IMR-90 (cell line): ENCODE results near the gene CYP27B1. TPM values are rescaled to one million over a fixed set of nuclear protein-coding genes. Genes with fewer than 3 reads are reported as not detected.

ENCODE experiments used
- ATAC-seq: fragments of 200-7000 bp; cut with Tn5 transposase; 2 replicates; pipeline ENCODE4 v1.9.1; 2020; ENCODE audit warnings: low read depth, mild to moderate bottlenecking, moderate library complexity
- BruUV-seq: library from RNA; stranded (reverse); fragments of 400-500 nt; replicated peaks from 2 replicates; lab custom pipeline; 2021; lab: Mats Ljungman, UMichigan
- CTCF ChIA-PET: fragments of 300-600 bp; formaldehyde crosslinking; extraction: SDS; loops from one replicate; lab custom pipeline; 2021; ENCODE audit warnings: antibody characterized with exemption; lab: Yijun Ruan, JAX
- POLR2A ChIA-PET: fragments of 300-600 bp; sonication (Branson Sonifier 250); formaldehyde crosslinking; loops from one replicate; lab custom pipeline; 2022; ENCODE audit warnings: antibody characterized with exemption; ENCODE audit not compliant: unreplicated experiment; lab: Charles Lee
- DNase-seq: peaks from one replicate; pipeline ENCODE4 v3.0.0; 2013
- H2AFZ ChIP-seq: replicated peaks from 2 replicates; pipeline ENCODE3; 2013; ENCODE audit warnings: low read length, mild to moderate bottlenecking; ENCODE audit not compliant: poor library complexity
- H2AK5ac ChIP-seq: 2 replicates; pipeline ENCODE4 v1.6.1; 2013; ENCODE audit warnings: low read depth, low read length, inconsistent platforms
- H2AK9ac ChIP-seq: replicated peaks from 2 replicates; pipeline ENCODE3; 2013; ENCODE audit warnings: mild to moderate bottlenecking, low read depth, low read length, moderate library complexity; ENCODE audit not compliant: poor library complexity
- H2BK120ac ChIP-seq: 2 replicates; pipeline ENCODE4 v1.6.1; 2013; ENCODE audit warnings: low read depth, low read length, inconsistent platforms
- H2BK15ac ChIP-seq: 3 replicates; pipeline ENCODE4 v1.6.1; 2013; ENCODE audit warnings: low read depth, low read length, inconsistent platforms
- H2BK20ac ChIP-seq: 2 replicates; pipeline ENCODE4 v1.6.1; 2013; ENCODE audit warnings: low read depth, mild to moderate bottlenecking, inconsistent platforms, low read length, moderate library complexity
- H2BK5ac ChIP-seq: 2 replicates; pipeline ENCODE4 v1.6.1; 2013; ENCODE audit warnings: mild to moderate bottlenecking, low read depth, low read length, inconsistent platforms; ENCODE audit not compliant: poor library complexity, severe bottlenecking
- H3K14ac ChIP-seq: replicated peaks from 2 replicates; pipeline ENCODE4 v1.6.1; 2013; ENCODE audit warnings: low read depth, low read length, inconsistent platforms
- H3K18ac ChIP-seq: 2 replicates; pipeline ENCODE4 v1.6.1; 2013; ENCODE audit warnings: low read depth, low read length, control low read depth
- H3K23ac ChIP-seq: 2 replicates; pipeline ENCODE4 v1.6.1; 2013; ENCODE audit warnings: low read depth, low read length, inconsistent platforms
- H3K27ac ChIP-seq: 2 replicates; pipeline ENCODE4 v1.5.1; 2013; ENCODE audit warnings: mild to moderate bottlenecking, control low read depth, low read length; ENCODE audit not compliant: insufficient read depth
- H3K27me3 ChIP-seq: 2 replicates; pipeline ENCODE4 v1.6.1; 2013; ENCODE audit warnings: low read length; ENCODE audit not compliant: control insufficient read depth, insufficient read depth
- H3K36me3 ChIP-seq: 2 replicates; pipeline ENCODE4 v1.6.1; 2013; ENCODE audit warnings: low read length, mixed read lengths; ENCODE audit not compliant: control insufficient read depth, insufficient read depth
- H3K4ac ChIP-seq: 2 replicates; pipeline ENCODE4 v1.6.1; 2013; ENCODE audit warnings: low read depth, low read length, inconsistent platforms
- H3K4me1 ChIP-seq: 2 replicates; pipeline ENCODE4 v1.6.1; 2013; ENCODE audit warnings: low read length, mixed read lengths; ENCODE audit not compliant: control insufficient read depth, insufficient read depth
- H3K4me2 ChIP-seq: 2 replicates; pipeline ENCODE4 v1.6.1; 2013; ENCODE audit warnings: low read depth, mild to moderate bottlenecking, control low read depth, low read length, moderate library complexity
- H3K4me3 ChIP-seq: 2 replicates; pipeline ENCODE4 v1.5.1; 2013; ENCODE audit warnings: low read depth, mild to moderate bottlenecking, control low read depth, low read length, moderate library complexity; ENCODE audit not compliant: insufficient read depth
- H3K56ac ChIP-seq: 2 replicates; pipeline ENCODE4 v1.6.1; 2013; ENCODE audit warnings: low read length, inconsistent platforms; ENCODE audit not compliant: insufficient read depth; ENCODE audit errors: extremely low read depth
- H3K79me1 ChIP-seq, 2 experiments: 2 replicates each; pipeline ENCODE4 v1.6.1; 2013; ENCODE audit warnings: low read length in 2 of 2, inconsistent platforms in 1 of 2, low read depth in 1 of 2
- H3K9ac ChIP-seq: 2 replicates; pipeline ENCODE4 v1.6.1; 2013; ENCODE audit warnings: low read depth, low read length, control low read depth
- H3K9me1 ChIP-seq: 2 replicates; pipeline ENCODE4 v1.6.1; 2013; ENCODE audit warnings: low read length, inconsistent platforms; ENCODE audit not compliant: insufficient read depth
- H3K9me3 ChIP-seq: 2 replicates; pipeline ENCODE4 v1.6.1; 2013; ENCODE audit warnings: low read length; ENCODE audit not compliant: control insufficient read depth, insufficient read depth
- H4K20me1 ChIP-seq: 2 replicates; pipeline ENCODE4 v1.6.1; 2013; ENCODE audit warnings: low read length, inconsistent platforms; ENCODE audit not compliant: insufficient read depth
- H4K5ac ChIP-seq: 2 replicates; pipeline ENCODE4 v1.6.1; 2013; ENCODE audit warnings: mild to moderate bottlenecking, low read depth, low read length, control low read depth
- H4K8ac ChIP-seq, 2 experiments: 2 replicates each; pipeline ENCODE4 v1.6.1; 2013; ENCODE audit warnings: low read depth in 2 of 2, low read length in 2 of 2, control low read depth in 1 of 2, inconsistent platforms in 1 of 2
- H4K91ac ChIP-seq: 2 replicates; pipeline ENCODE4 v1.6.1; 2013; ENCODE audit warnings: low read depth, low read length, inconsistent platforms; ENCODE audit not compliant: insufficient read depth
- BHLHE40 ChIP-seq: fragments of 150-350 bp; IDR thresholded peaks from 2 replicates; pipeline ENCODE4 v1.6.1; 2016; ENCODE audit warnings: mild to moderate bottlenecking, low read depth, low read length
- CEBPB ChIP-seq: IDR thresholded peaks from 2 replicates; pipeline ENCODE4 v1.6.1; 2012; ENCODE audit warnings: low read depth, low read length, improper control_type of control experiment
- CHD1 ChIP-seq: IDR thresholded peaks from 2 replicates; pipeline ENCODE4 v1.6.1; 2012; ENCODE audit warnings: low read depth, low read length, improper control_type of control experiment
- FOS ChIP-seq: fragments of 150-350 bp; IDR thresholded peaks from 2 replicates; pipeline ENCODE4 v1.6.1; 2016; ENCODE audit warnings: low read depth, low read length
- MAFK ChIP-seq: IDR thresholded peaks from 2 replicates; pipeline ENCODE4 v1.6.1; 2012; ENCODE audit warnings: low read depth, low read length, improper control_type of control experiment
- MXI1 ChIP-seq: IDR thresholded peaks from 2 replicates; pipeline ENCODE4 v1.6.1; 2012; ENCODE audit warnings: low read depth, mild to moderate bottlenecking, low read length, moderate library complexity, borderline replicate concordance
- NFE2L2 ChIP-seq: fragments of 150-350 bp; IDR thresholded peaks from 2 replicates; pipeline ENCODE4 v1.6.1; 2016; ENCODE audit warnings: low read depth, mild to moderate bottlenecking, low read length
- POLR2A ChIP-seq: IDR thresholded peaks from 2 replicates; pipeline ENCODE4 v1.6.1; 2012; ENCODE audit warnings: mild to moderate bottlenecking, low read depth, low read length
- RCOR1 ChIP-seq: IDR thresholded peaks from 2 replicates; pipeline ENCODE4 v1.6.1; 2012; ENCODE audit warnings: mild to moderate bottlenecking, low read length, improper control_type of control experiment; ENCODE audit not compliant: insufficient replicate concordance
- SMC3 ChIP-seq: fragments of 150-350 bp; IDR thresholded peaks from 2 replicates; pipeline ENCODE4 v1.6.1; 2016; ENCODE audit warnings: low read depth, mild to moderate bottlenecking, antibody characterized with exemption, low read length, moderate library complexity
- WGBS, 2 experiments: methylation state at CpG; one replicate each; pipeline versions ENCODE4 v1.1.5 to v1.1.7; 2013; ENCODE audit warnings: missing lambda C conversion rate in 2 of 2; ENCODE audit not compliant: insufficient read length in 1 of 2; ENCODE audit errors: extremely low coverage in 2 of 2; 5-methylcytosine and 5-hydroxymethylcytosine counted together
- dilution Hi-C: fragments of 300-500 bp; cut with HindIII; formaldehyde crosslinking; loops from one replicate; pipeline ENCODE4 v1.14.3; 2018; ENCODE audit warnings: low sequenced_read_pairs; ENCODE audit not compliant: unreplicated experiment
- in situ Hi-C: fragments of 300-500 bp; cut with MboI; formaldehyde crosslinking; loops from 3 replicates; pipeline ENCODE4 v1.14.3; 2019; ENCODE audit warnings: low sequenced_read_pairs, inconsistent platforms, mixed read lengths
- intact Hi-C: fragments of 100-400 bp; cut with micrococcal nuclease; formaldehyde crosslinking; loops from 2 replicates; pipeline ENCODE4 v1.10.0; 2022
- polyA plus RNA-seq, 3 experiments: library from polyadenylated mRNA; depleted of rRNA; stranded (reverse); fragments of >200 nt; gene quantifications; 2 replicates each; pipeline ENCODE4 v1.2.3, GENCODE V29; 2012; ENCODE audit warnings: low replicate concordance in 1 of 3
- total RNA-seq: library from RNA; depleted of rRNA; stranded (reverse); fragments of >200 nt; gene quantifications from 2 replicates; pipeline ENCODE4 v1.2.3, GENCODE V29; 2012
- TF ChIP-seq, protein P1 (sequence below): fragments of 150-350 bp; IDR thresholded peaks from 2 replicates; pipeline ENCODE4 v1.6.1; 2016; ENCODE audit warnings: low read depth, mild to moderate bottlenecking, low read length, moderate library complexity, borderline replicate concordance
- TF ChIP-seq, protein P2 (sequence below): conservative IDR thresholded peaks from 2 replicates; pipeline ENCODE4 v1.5.1; 2012; ENCODE audit warnings: mild to moderate bottlenecking, low read depth, low read length, improper control_type of control experiment
- TF ChIP-seq, protein P3 (sequence below): fragments of 150-350 bp; IDR thresholded peaks from 2 replicates; pipeline ENCODE4 v1.6.1; 2017; ENCODE audit warnings: mild to moderate bottlenecking, antibody characterized with exemption, low read length, low read depth

The CYP27B1 gene
- total and polyA plus RNA-seq, 2 of the 4 experiments (the other 2 are of a cell fraction): 0.36 to 1.3 TPM

- no peak overlapping the region for H2AFZ ChIP-seq
- DNase-seq (no peak), ATAC-seq (no peak)
- no peaks in the 10 kb centered on the region for H3K27me3 ChIP-seq
- no peaks in the 10 kb centered on the region for H4K20me1 ChIP-seq
- H3K4ac ChIP-seq: no peak overlapping the region
- dilution Hi-C loops (no loop called here), in situ Hi-C loops (no loop called here), intact Hi-C loops (no loop called here)
- ChIA-PET POLR2A (no interaction called here), CTCF (interaction anchor here (1.4 kb wide), 1 partner anchor 13 kb away, joined by 3 read pairs; no protein-coding TSS in a partner anchor)
- H2BK5ac ChIP-seq: no peak overlapping the region
- no peak overlapping the region for H3K18ac ChIP-seq
- H4K8ac ChIP-seq: no peak overlapping the region
- H3K4me3 ChIP-seq: no peak overlapping the region
- H3K27ac ChIP-seq: no peak overlapping the region
- no CpG with 5 or more reads among the region's 5 CpGs for WGBS, 2 experiments
- no peak overlapping the region for H4K5ac ChIP-seq
- no peaks in the 10 kb centered on the region; a peak in 1 of 4 replicates for H3K79me1 ChIP-seq
- no peak overlapping the region for H2BK120ac ChIP-seq
- no peak overlapping the region for H2AK9ac ChIP-seq
- no peak overlapping the region for H2AK5ac ChIP-seq
- no peak overlapping the region for H2BK15ac ChIP-seq
- H3K36me3 ChIP-seq: peaks cover 30% of the 10 kb centered on the region
- no peaks in the 10 kb centered on the region for H3K4me1 ChIP-seq
- no peak overlapping the region for H3K9ac ChIP-seq
- TF ChIP-seq, protein P1, sequence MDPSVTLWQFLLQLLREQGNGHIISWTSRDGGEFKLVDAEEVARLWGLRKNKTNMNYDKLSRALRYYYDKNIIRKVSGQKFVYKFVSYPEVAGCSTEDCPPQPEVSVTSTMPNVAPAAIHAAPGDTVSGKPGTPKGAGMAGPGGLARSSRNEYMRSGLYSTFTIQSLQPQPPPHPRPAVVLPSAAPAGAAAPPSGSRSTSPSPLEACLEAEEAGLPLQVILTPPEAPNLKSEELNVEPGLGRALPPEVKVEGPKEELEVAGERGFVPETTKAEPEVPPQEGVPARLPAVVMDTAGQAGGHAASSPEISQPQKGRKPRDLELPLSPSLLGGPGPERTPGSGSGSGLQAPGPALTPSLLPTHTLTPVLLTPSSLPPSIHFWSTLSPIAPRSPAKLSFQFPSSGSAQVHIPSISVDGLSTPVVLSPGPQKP: no peak
- TF ChIP-seq, protein P2, sequence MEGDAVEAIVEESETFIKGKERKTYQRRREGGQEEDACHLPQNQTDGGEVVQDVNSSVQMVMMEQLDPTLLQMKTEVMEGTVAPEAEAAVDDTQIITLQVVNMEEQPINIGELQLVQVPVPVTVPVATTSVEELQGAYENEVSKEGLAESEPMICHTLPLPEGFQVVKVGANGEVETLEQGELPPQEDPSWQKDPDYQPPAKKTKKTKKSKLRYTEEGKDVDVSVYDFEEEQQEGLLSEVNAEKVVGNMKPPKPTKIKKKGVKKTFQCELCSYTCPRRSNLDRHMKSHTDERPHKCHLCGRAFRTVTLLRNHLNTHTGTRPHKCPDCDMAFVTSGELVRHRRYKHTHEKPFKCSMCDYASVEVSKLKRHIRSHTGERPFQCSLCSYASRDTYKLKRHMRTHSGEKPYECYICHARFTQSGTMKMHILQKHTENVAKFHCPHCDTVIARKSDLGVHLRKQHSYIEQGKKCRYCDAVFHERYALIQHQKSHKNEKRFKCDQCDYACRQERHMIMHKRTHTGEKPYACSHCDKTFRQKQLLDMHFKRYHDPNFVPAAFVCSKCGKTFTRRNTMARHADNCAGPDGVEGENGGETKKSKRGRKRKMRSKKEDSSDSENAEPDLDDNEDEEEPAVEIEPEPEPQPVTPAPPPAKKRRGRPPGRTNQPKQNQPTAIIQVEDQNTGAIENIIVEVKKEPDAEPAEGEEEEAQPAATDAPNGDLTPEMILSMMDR: no peak
- TF ChIP-seq MAFK (no peak), RCOR1 (no peak), CEBPB (no peak), BHLHE40 (no peak), POLR2A (no peak), MXI1 (no peak), SMC3 (no peak), NFE2L2 (no peak), FOS (no peak), CHD1 (no peak)
- TF ChIP-seq, protein P3, sequence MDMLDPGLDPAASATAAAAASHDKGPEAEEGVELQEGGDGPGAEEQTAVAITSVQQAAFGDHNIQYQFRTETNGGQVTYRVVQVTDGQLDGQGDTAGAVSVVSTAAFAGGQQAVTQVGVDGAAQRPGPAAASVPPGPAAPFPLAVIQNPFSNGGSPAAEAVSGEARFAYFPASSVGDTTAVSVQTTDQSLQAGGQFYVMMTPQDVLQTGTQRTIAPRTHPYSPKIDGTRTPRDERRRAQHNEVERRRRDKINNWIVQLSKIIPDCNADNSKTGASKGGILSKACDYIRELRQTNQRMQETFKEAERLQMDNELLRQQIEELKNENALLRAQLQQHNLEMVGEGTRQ: no peak
- no peak overlapping the region for H3K23ac ChIP-seq
- no peak overlapping the region for H2BK20ac ChIP-seq
- no peaks in the 10 kb centered on the region for H3K9me3 ChIP-seq
- no peak overlapping the region for H3K4me2 ChIP-seq
- no peak overlapping the region for H3K14ac ChIP-seq
- no peaks in the 10 kb centered on the region for H3K9me1 ChIP-seq
- H4K91ac ChIP-seq: no peak overlapping the region
- no TSS peak for BruUV-seq
- H3K56ac ChIP-seq: no peak overlapping the region
Measured at GRCh38 chr12:57713209-57713608, 53.7 kb downstream of the CYP27B1 start.
